T-cell (primary cell): Measurements from ENCODE around the gene STK25. TPM values are rescaled to one million over a fixed set of nuclear protein-coding genes. Genes with fewer than 3 reads are reported as not detected.

Experiments used
- ATAC-seq, 4 experiments: fragments of 200-7000 bp in 3 of 4; fragments of 150-1000 bp in 1 of 4; cut with Tn5 transposase; replicated peaks in 1 of 4; 1 replicate in 3 of 4; 2 replicates in 1 of 4; pipeline ENCODE4 v1.10.0; 2021; ENCODE audit warnings: moderate library complexity in 3 of 4, mild to moderate bottlenecking in 2 of 4, moderate number of reproducible peaks in 1 of 4
- CTCF ChIA-PET, 2 donors: fragments of 300-600 bp; sonication (Branson Sonifier 250); formaldehyde crosslinking; loops; one replicate each; lab custom pipeline; 2022; ENCODE audit warnings: antibody characterized with exemption in 2 of 2; lab: Charles Lee
- POLR2A ChIA-PET, 2 donors: fragments of 300-600 bp; sonication (Branson Sonifier 250); formaldehyde crosslinking; loops; one replicate each; lab custom pipeline; 2022; ENCODE audit warnings: antibody characterized with exemption in 2 of 2; lab: Charles Lee
- DNase-seq, 35 experiments: peaks; one replicate each; pipeline versions ENCODE4 v3.0.0 to v3.0.0-alpha.2; 2013 to 2023
- H3K27ac ChIP-seq: one replicate; pipeline ENCODE4 v1.5.1; 2013; ENCODE audit warnings: low read length
- H3K27me3 ChIP-seq, 2 experiments: replicated peaks in 1 of 2; 1 replicate in 1 of 2; 2 replicates in 1 of 2; pipeline versions ENCODE4 v1.6.1 to v1.7.0; 2013; ENCODE audit warnings: low read length in 1 of 2, mixed read lengths in 1 of 2; ENCODE audit not compliant: control insufficient read depth in 2 of 2, insufficient read depth in 2 of 2; ENCODE audit errors: extremely low read depth in 1 of 2
- H3K36me3 ChIP-seq, 2 donors: 1 replicate in 1 of 2; 2 replicates in 1 of 2; pipeline versions ENCODE4 v1.6.1 to v1.7.0; 2013; ENCODE audit warnings: low read length in 1 of 2; ENCODE audit not compliant: control insufficient read depth in 2 of 2, insufficient read depth in 1 of 2; ENCODE audit errors: extremely low read depth in 1 of 2
- H3K4me1 ChIP-seq, 2 experiments: 1 replicate in 1 of 2; 2 replicates in 1 of 2; pipeline versions ENCODE4 v1.6.1 to v1.7.0; 2013; ENCODE audit warnings: low read length in 2 of 2, mixed read lengths in 1 of 2; ENCODE audit not compliant: insufficient read depth in 2 of 2, control insufficient read depth in 1 of 2; ENCODE audit errors: extremely low read depth in 1 of 2
- H3K4me3 ChIP-seq, 2 donors: 1 replicate in 1 of 2; 2 replicates in 1 of 2; pipeline versions ENCODE4 v1.5.1 to v1.7.0; 2013; ENCODE audit warnings: mild to moderate bottlenecking in 2 of 2, low read length in 1 of 2, moderate library complexity in 1 of 2; ENCODE audit not compliant: control insufficient read depth in 1 of 2; ENCODE audit errors: extremely low read depth in 1 of 2
- H3K9me3 ChIP-seq: 2 replicates; pipeline ENCODE4 v1.7.0; 2013
- H3K27ac Mint-ChIP-seq, 2 donors: one replicate each; pipeline ENCODE4 v1.8.0; 2020 to 2021; ENCODE audit warnings: mild to moderate bottlenecking in 2 of 2, mixed read lengths in 2 of 2
- H3K27me3 Mint-ChIP-seq, 2 donors: one replicate each; pipeline ENCODE4 v1.8.0; 2021 to 2022; ENCODE audit warnings: mixed read lengths in 2 of 2
- H3K36me3 Mint-ChIP-seq: one replicate; pipeline ENCODE4 v1.8.0; 2021; ENCODE audit warnings: mixed read lengths
- H3K4me1 Mint-ChIP-seq, 3 donors: one replicate each; pipeline ENCODE4 v1.8.0; 2020 to 2022; ENCODE audit warnings: mixed read lengths in 3 of 3, mild to moderate bottlenecking in 1 of 3
- H3K4me3 Mint-ChIP-seq, 3 donors: one replicate each; pipeline ENCODE4 v1.8.0; 2020 to 2022; ENCODE audit warnings: mild to moderate bottlenecking in 3 of 3, mixed read lengths in 3 of 3, moderate library complexity in 3 of 3
- H3K9me3 Mint-ChIP-seq, 3 donors: one replicate each; pipeline ENCODE4 v1.8.0; 2020 to 2022; ENCODE audit warnings: mixed read lengths in 3 of 3
- WGBS: methylation state at CpG from one replicate; pipeline ENCODE4 v1.1.5; 2013; ENCODE audit warnings: missing lambda C conversion rate; ENCODE audit not compliant: insufficient coverage; 5-methylcytosine and 5-hydroxymethylcytosine counted together
- total RNA-seq, 35 experiments: library from RNA in 6 of 35; stranded (reverse) in 6 of 35; fragments of 120-200 nt in 1 of 35; gene quantifications; one replicate each; pipeline versions ENCODE4 v1.2.1 to v1.2.4 and lab custom pipeline; 2013 to 2026

Gene STK25
- total RNA-seq, 5 donors from 2014 or later (not counting 1 experiment from before 2014, with no cell fraction given), result 113 to 199 (median 193) TPM

DNA sequence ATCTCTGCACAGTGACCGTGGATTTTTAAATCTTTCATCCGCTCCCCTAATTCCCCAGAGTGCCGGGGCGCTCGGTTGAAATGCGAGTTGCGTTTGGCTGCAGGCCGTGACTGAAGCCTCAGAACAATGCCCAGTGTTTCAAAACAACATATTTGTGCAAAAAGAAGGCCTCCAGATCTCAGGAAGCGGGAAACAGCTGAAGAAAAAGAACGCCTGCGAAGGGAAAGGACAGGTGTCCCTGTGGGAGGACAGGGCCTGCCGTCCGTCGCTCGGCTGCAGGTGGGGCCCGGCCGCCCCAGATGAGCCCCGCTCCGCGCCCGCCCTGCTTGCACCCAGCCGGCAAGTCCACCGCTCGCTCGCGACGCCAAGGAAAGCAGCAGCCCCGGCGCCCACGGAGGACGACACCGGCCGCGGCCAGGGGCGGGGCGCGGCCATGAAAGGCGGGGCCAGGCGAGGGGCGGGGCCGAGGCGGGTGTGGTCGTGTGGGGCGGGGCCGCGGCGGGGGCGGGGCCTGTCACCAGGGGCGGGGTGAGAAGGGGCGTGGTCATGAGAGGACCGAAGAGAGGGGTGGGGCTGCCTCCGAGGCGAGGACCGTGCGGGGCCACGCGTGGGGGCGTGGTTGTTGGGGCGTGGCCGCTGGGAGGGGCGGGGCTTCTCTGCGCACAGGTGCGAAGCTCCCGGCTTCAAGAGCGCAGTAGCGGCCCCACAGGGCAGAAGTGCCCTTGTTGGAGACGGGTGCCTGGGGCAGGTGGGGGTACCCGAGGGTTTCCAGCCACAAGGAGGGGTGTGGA, 32.6 kb upstream of the STK25 start:
- WGBS, result 17% methylated on average over 37 of the region's 68 CpGs
- Mint-ChIP-seq H3K27ac (no peak overlapping the region), H3K4me3 (peak overlapping the region; percentile 59 to 68 (median 63)), H3K9me3 (no peaks in the 10 kb centered on the region), H3K27me3 (peaks cover 12 to 34% of the 10 kb centered on the region in 2 donors), H3K4me1 (peaks cover 0 to 4% (median 3%) of the 10 kb centered on the region in 3 donors), H3K36me3 (no peaks in the 10 kb centered on the region)
- ChIA-PET CTCF (no interaction called here), POLR2A (interaction anchor here in 1 of 2 donors (0.6 kb wide), 1 partner anchor 243 kb away, joined by 9 read pairs; no protein-coding TSS in a partner anchor)
- Histone ChIP-seq H3K9me3 (no peaks in the 10 kb centered on the region), H3K4me1 (peaks cover 0 to 14% of the 10 kb centered on the region in 2 experiments), H3K27me3 (peaks cover 10 to 70% of the 10 kb centered on the region in 2 experiments), H3K27ac (no peak overlapping the region), H3K36me3 (no peaks in the 10 kb centered on the region), H3K4me3 (peak overlapping the region in 1 of 2 donors; percentile 41)
- DNase-seq (peak in 34 of 35 experiments; percentile 11 to 65 (median 36)), ATAC-seq (peak; percentile 69 to 86 (median 78))

DNA sequence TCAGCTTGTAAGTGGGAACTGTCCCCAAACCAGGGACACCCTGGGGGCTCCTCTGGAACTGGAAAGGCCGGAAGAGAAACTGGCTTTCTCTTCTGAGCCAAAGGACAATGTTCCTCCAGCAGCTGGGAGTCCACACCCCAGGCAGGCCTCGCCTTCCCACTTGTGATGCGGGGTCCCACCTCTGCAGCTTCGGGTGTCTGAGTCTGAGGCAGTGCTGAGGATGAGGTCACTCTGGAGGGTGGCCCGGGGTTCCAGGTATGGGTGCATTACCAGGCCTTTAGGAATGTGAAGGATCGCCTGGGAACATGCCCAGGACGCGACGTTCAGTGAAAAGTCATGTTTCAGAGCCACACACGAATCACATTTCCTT, 32.0 kb upstream of the STK25 start:
- no peak for DNase-seq
- H3K27ac Mint-ChIP-seq, result no peak overlapping the region

DNA sequence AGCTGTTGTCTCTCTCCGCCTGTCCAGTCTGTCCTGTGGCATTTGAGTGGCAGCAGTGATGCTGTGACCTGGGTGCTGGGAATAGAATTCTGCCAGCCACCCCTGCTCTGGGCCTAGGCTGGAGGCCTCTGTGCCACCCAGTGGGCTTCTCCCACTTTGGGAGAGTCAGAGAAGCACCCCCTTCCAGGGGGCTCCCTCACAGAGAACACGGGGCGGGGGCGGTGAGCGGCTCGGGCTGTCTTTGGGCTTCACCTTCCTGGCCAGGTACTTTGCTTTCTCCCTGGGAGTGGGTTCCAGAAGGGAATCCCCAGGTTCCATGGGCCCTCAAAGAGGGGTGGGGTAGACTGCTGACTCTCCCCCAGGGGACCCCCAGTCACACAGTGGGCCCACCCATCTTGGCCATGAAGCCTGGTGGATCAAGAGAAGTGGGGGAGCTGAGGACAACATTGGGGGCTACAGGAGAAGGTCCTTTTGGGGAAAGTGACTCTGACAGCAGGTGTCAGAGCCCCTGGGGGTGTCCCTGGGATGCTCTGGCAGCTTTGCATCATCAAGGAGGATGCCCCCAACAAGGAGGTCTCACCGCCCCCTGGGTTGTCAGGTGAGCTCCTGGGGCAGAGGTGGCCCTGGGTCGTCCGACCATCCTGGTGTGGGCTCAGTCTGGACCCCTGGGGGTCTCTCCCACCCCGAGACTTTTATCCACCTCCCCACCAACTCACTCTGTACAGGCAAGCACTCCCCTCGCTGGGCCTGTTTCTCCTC, 31.4 kb upstream of the STK25 start:
- peaks cover 0 to 4% (median 3%) of the 10 kb centered on the region in 3 donors for H3K4me1 Mint-ChIP-seq
- POLR2A ChIA-PET, result no interaction called here
- no peak for DNase-seq

More for the DNA sequence above, 32.0 kb upstream of the STK25 start:
- Histone ChIP-seq H3K27me3 (peaks cover 5 to 67% of the 10 kb centered on the region in 2 experiments), H3K36me3 (no peaks in the 10 kb centered on the region), H3K4me1 (peaks cover 0 to 14% of the 10 kb centered on the region in 2 experiments), H3K27ac (no peak overlapping the region), H3K4me3 (no peak overlapping the region), H3K9me3 (no peaks in the 10 kb centered on the region)
- ChIA-PET CTCF (no interaction called here), POLR2A (interaction anchor here in 1 of 2 donors (0.6 kb wide), 1 partner anchor 242 kb away, joined by 9 read pairs; no protein-coding TSS in a partner anchor)
- Mint-ChIP-seq H3K4me1 (peaks cover 0 to 4% (median 3%) of the 10 kb centered on the region in 3 donors), H3K9me3 (no peaks in the 10 kb centered on the region), H3K4me3 (peak overlapping the region in 1 of 3 donors; percentile 68), H3K27me3 (peaks cover 12 to 34% of the 10 kb centered on the region in 2 donors), H3K36me3 (no peaks in the 10 kb centered on the region)
- ATAC-seq, result no peak
- WGBS, result 71% methylated on average over 6 of the region's 10 CpGs

DNA sequence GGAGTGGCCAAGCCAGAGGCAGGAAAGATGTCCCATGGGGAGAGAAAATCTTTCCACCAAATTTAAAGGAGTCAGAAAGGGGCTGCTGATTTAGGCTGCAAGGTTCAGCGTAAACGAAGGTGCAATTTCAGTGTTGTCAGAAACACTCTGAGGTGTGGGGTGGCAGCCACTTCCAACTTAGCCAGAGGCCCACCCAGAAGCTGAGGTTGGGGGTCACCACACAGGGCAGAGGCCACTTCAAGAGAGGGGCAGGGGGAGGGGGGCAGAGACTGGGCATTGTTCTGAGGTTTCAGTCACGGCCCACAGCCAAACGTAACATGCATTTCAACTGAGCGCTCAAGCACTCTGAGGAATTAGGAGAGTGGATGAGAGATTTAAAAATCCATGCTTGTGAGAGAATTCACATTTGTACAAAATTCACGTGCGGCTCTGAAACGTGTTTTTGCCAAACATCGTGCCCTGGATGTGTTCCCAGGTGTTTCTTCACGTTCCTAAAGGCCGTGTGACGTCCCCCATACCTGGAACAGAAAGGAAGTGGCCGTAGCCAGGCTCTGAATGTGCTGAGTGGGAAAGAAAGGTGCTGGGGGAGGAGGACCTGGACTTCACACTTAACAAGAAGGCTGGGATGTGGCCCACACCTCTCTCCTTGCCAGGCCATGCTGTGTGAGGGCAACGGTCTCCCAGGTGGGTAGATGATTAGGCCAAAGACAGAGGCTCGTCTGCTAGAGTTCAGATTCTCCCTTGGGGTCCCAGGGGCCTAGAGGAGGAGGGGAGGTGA, 30.6 kb upstream of the STK25 start:
- peaks cover 5 to 72% of the 10 kb centered on the region in 2 experiments for H3K27me3 ChIP-seq
- Mint-ChIP-seq H3K9me3 (no peaks in the 10 kb centered on the region), H3K27ac (no peak overlapping the region), H3K36me3 (no peaks in the 10 kb centered on the region), H3K27me3 (peaks cover 12 to 38% of the 10 kb centered on the region in 2 donors), H3K4me1 (peaks cover 0 to 4% (median 3%) of the 10 kb centered on the region in 3 donors), H3K4me3 (no peak overlapping the region)
- WGBS, result 89% methylated on average over 6 of the region's 15 CpGs
- H3K36me3 ChIP-seq, result no peaks in the 10 kb centered on the region
- ATAC-seq (no peak), DNase-seq (no peak)
- CTCF ChIA-PET, result no interaction called here
- peaks cover 0 to 14% of the 10 kb centered on the region in 2 experiments for H3K4me1 ChIP-seq
- POLR2A ChIA-PET, result no interaction called here
- no peak overlapping the region for H3K27ac ChIP-seq
- H3K9me3 ChIP-seq, result no peaks in the 10 kb centered on the region
- no peak overlapping the region for H3K4me3 ChIP-seq

More for the DNA sequence above, 31.4 kb upstream of the STK25 start:
- Histone ChIP-seq H3K27me3 (peaks cover 5 to 68% of the 10 kb centered on the region in 2 experiments), H3K27ac (no peak overlapping the region), H3K36me3 (no peaks in the 10 kb centered on the region), H3K9me3 (no peaks in the 10 kb centered on the region), H3K4me3 (no peak overlapping the region), H3K4me1 (peaks cover 0 to 14% of the 10 kb centered on the region in 2 experiments)
- Mint-ChIP-seq H3K9me3 (no peaks in the 10 kb centered on the region), H3K4me3 (no peak overlapping the region), H3K27me3 (peaks cover 12 to 34% of the 10 kb centered on the region in 2 donors), H3K36me3 (no peaks in the 10 kb centered on the region), H3K27ac (no peak overlapping the region)
- CTCF ChIA-PET, result no interaction called here
- WGBS, result 80% methylated on average over 2 of the region's 11 CpGs
- ATAC-seq, result no peak

DNA sequence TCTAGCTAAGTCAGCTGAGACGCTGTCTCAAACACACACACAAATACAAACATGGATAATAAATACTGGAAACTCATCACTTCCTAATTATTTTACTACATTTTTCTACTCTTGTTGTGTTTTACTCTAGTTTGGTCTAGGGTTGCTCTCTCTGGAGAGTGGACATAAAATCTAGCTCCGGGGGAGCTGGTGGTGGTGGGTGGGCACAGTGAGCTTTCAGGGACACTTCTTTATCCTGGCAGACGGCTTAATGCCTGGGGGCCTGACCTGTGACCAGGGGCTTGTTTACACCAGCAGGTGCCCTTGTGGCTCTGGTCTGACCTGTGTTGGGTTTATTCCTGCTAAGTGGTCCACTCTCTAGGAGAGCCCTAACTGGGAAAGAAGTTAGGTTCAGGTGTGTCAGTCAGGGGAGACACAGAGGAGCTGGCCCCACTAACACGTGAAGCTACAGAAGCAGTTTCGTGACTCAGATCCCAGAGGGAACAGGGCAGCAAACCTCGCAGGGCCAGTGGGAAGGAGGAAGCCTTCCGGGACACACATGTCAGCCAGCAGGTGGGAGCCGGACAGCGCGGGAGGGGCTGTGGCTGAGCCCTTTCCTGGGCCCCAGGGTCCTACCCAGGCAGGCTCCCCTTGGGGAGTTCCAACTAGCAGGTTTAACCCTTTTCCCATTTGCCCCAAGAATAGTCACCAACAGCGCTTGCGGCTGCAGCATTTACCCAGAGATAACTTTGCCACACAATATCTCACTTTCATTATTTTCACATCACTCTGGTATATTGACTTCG, 27.7 kb upstream of the STK25 start:
- ChIA-PET POLR2A (no interaction called here), CTCF (no interaction called here)

More for the DNA sequence above, 27.7 kb upstream of the STK25 start:
- DNase-seq (no peak), ATAC-seq (no peak)
- no peak overlapping the region for H3K27ac Mint-ChIP-seq
- no peaks in the 10 kb centered on the region for H3K9me3 ChIP-seq
- no peaks in the 10 kb centered on the region for H3K36me3 Mint-ChIP-seq
- no peak overlapping the region for H3K27ac ChIP-seq
- peaks cover 9 to 23% of the 10 kb centered on the region in 2 donors for H3K27me3 Mint-ChIP-seq
- H3K4me1 ChIP-seq, result peaks cover 0 to 7% of the 10 kb centered on the region in 2 experiments
- H3K9me3 Mint-ChIP-seq, result no peaks in the 10 kb centered on the region
- H3K36me3 ChIP-seq, result no peaks in the 10 kb centered on the region
- WGBS, result 71% methylated on average over 12 of the region's 13 CpGs
- no peak overlapping the region for H3K4me3 Mint-ChIP-seq
- no peak overlapping the region for H3K4me3 ChIP-seq
- peaks cover 0 to 4% (median 3%) of the 10 kb centered on the region in 3 donors for H3K4me1 Mint-ChIP-seq
- peaks cover 0 to 52% of the 10 kb centered on the region in 2 experiments for H3K27me3 ChIP-seq
